HEK293T (cell line): ENCODE measurements around the gene EXOC6.

Experiments used
- CTCF ChIA-PET: fragments of 350-600 bp; formaldehyde crosslinking; extraction: SDS; loops from one replicate; lab custom pipeline; 2021; ENCODE audit warnings: antibody characterized with exemption, inconsistent platforms; lab: Yijun Ruan, JAX
- POLR2A ChIA-PET: fragments of 350-600 bp; formaldehyde crosslinking; extraction: SDS; loops from one replicate; lab custom pipeline; 2020; ENCODE audit warnings: antibody characterized with exemption, inconsistent platforms; lab: Yijun Ruan, JAX
- DNase-seq: peaks from one replicate; pipeline ENCODE4 v3.0.0; 2012; ENCODE audit warnings: mixed read lengths; ENCODE audit errors: extremely low spot score
- ARNT ChIP-seq: fragments of 450-650 bp; IDR thresholded peaks from 2 replicates; pipeline ENCODE4 v1.6.1; 2017; ENCODE audit warnings: mild to moderate bottlenecking
- BHLHE40 ChIP-seq: fragments of 450-650 bp; IDR thresholded peaks from 2 replicates; pipeline ENCODE4 v1.6.1; 2016; ENCODE audit warnings: mild to moderate bottlenecking, moderate library complexity, borderline replicate concordance
- CTBP1 ChIP-seq: fragments of 450-650 bp; IDR thresholded peaks from 2 replicates; pipeline ENCODE4 v1.6.1; 2016; ENCODE audit warnings: borderline replicate concordance
- ELF4 ChIP-seq: fragments of 450-650 bp; IDR thresholded peaks from 2 replicates; pipeline ENCODE4 v1.6.1; 2017; ENCODE audit warnings: antibody characterized with exemption
- FOXA1 ChIP-seq: fragments of 450-650 bp; IDR thresholded peaks from 2 replicates; pipeline ENCODE4 v1.6.1; 2016; ENCODE audit warnings: mild to moderate bottlenecking
- FOXK2 ChIP-seq: fragments of 450-650 bp; IDR thresholded peaks from 2 replicates; pipeline ENCODE4 v1.6.1; 2016; ENCODE audit warnings: mild to moderate bottlenecking
- FOXM1 ChIP-seq: fragments of 450-650 bp; IDR thresholded peaks from 2 replicates; pipeline ENCODE4 v1.6.1; 2017; ENCODE audit warnings: mild to moderate bottlenecking, borderline replicate concordance
- HDGF ChIP-seq: fragments of 450-650 bp; IDR thresholded peaks from 2 replicates; pipeline ENCODE4 v1.6.1; 2017; ENCODE audit warnings: antibody characterized with exemption, borderline replicate concordance
- L3MBTL2 ChIP-seq: fragments of 450-650 bp; conservative IDR thresholded peaks from 2 replicates; pipeline ENCODE4 v1.6.1; 2016; ENCODE audit warnings: mild to moderate bottlenecking
- LEF1 ChIP-seq: fragments of 450-650 bp; IDR thresholded peaks from 2 replicates; pipeline ENCODE4 v1.6.1; 2017; ENCODE audit warnings: mild to moderate bottlenecking, borderline replicate concordance
- NFRKB ChIP-seq: fragments of 450-650 bp; IDR thresholded peaks from 2 replicates; pipeline ENCODE4 v1.6.1; 2016; ENCODE audit warnings: mild to moderate bottlenecking, moderate library complexity
- SP1 ChIP-seq: fragments of 450-650 bp; IDR thresholded peaks from 2 replicates; pipeline ENCODE4 v1.6.1; 2017
- SUZ12 ChIP-seq: fragments of 450-650 bp; IDR thresholded peaks from 2 replicates; pipeline ENCODE4 v1.6.1; 2016; ENCODE audit warnings: mild to moderate bottlenecking
- TARDBP ChIP-seq: fragments of 450-650 bp; IDR thresholded peaks from 2 replicates; pipeline ENCODE4 v1.6.1; 2016
- ZNF384 ChIP-seq: fragments of 450-650 bp; IDR thresholded peaks from 2 replicates; pipeline ENCODE4 v1.6.1; 2016
- TF ChIP-seq, protein P1 (sequence below): fragments of 450-650 bp; IDR thresholded peaks from 2 replicates; pipeline ENCODE4 v1.6.1; 2016

EXOC6 gene

DNA sequence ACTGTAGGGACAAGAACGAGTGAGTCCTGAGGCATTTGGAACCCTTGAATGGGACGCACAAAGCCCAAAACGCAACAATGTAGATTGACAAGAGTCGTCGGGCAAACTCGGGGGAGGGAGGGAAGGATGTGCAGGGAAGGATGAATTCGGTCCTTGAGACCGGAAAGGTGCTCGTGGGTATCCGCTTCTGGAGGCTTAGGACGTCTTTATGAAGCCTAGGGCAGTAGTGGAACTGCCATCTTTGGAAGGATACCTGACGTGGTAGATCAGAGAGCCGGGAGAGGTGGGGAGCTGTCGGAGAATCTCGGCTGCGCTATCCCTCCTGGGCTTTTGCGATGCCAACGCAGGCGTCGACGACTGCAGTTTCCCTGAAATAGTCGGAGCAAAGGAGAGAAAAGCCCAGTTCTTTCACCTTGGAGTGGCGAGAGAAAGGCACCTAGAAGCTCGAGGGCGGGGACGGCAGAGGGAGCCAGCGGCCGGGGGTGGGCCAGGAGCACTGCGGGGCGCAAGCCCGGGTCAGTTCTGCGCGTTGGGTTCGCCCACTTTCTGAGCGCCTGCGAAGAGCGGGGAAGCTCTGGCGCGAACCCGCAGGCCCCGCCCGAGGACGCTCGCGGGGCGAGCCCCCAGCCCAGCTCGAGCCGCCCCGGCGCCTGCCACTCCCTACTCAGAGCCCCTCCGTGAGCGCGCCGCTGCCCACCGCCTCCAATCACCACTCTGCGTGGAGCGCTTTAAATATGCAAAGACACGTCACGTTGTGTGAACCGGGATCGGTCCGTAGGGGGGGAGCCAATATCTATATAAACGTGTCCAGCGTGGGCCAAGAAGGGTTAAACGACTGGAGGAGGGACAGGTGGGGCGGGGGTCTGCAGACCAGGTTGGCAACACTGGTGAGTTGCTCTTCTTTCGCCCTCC is 211.9 kb downstream of the EXOC6 start, which contains the start of gene CYP26C1:
TSS of gene CYP26C1 (plus strand) at position 824 of the 912 bp plus-strand sequence. CDS start 466 bp downstream, outside the sequence.
- TF ChIP-seq BHLHE40 = no peak
- TF ChIP-seq L3MBTL2 = no peak
- TF ChIP-seq SUZ12 = no peak
- TF ChIP-seq, protein P1, sequence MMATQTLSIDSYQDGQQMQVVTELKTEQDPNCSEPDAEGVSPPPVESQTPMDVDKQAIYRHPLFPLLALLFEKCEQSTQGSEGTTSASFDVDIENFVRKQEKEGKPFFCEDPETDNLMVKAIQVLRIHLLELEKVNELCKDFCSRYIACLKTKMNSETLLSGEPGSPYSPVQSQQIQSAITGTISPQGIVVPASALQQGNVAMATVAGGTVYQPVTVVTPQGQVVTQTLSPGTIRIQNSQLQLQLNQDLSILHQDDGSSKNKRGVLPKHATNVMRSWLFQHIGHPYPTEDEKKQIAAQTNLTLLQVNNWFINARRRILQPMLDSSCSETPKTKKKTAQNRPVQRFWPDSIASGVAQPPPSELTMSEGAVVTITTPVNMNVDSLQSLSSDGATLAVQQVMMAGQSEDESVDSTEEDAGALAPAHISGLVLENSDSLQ = no peak
- no peak for TF ChIP-seq CTBP1
- POLR2A ChIA-PET = no interaction called here
- CTCF ChIA-PET = no interaction called here
- no peak for DNase-seq

DNA sequence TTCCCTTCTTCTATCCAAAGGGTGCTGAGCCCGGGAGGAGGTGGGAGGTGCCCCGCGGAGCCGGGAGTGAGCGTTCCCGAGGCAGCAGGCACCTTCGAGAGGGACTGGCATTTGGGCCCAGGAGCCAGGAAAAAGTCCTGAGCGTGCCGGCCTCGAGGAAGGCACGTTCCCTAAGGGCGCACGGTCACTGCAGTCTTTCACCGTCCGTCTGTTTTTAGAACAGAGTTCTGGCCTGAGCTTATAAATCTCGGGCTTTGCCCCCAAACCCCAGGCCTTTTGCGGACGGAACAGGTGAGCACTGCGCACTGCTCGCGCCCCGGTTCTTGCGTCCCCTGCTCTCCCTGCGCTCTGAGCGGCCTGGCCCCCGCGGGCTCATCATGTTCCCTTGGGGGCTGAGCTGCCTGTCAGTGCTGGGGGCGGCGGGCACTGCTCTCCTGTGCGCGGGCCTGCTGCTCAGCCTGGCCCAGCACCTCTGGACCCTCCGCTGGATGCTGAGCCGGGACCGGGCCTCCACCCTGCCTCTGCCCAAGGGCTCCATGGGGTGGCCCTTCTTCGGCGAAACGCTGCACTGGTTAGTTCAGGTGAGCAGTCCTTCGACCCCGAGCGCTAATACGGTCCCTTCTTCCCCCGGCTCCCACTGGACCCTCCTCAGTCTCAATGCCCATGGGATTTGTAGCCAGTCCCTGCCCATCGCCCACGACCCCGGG is 212.7 kb downstream of the EXOC6 start:
- no peak for DNase-seq
- ChIA-PET POLR2A (no interaction called here), CTCF (no interaction called here)
- TF ChIP-seq FOXM1 = no peak
- no peak for TF ChIP-seq HDGF
- TF ChIP-seq ZNF384 = no peak
- no peak for TF ChIP-seq L3MBTL2
- TF ChIP-seq FOXK2 = no peak
- TF ChIP-seq LEF1 = no peak
- no peak for TF ChIP-seq ARNT
- no peak for TF ChIP-seq NFRKB
- no peak for TF ChIP-seq SUZ12
- TF ChIP-seq FOXA1 = no peak
- TF ChIP-seq, protein P1 = no peak
- TF ChIP-seq CTBP1 = no peak
- no peak for TF ChIP-seq BHLHE40
- no peak for TF ChIP-seq TARDBP

DNA sequence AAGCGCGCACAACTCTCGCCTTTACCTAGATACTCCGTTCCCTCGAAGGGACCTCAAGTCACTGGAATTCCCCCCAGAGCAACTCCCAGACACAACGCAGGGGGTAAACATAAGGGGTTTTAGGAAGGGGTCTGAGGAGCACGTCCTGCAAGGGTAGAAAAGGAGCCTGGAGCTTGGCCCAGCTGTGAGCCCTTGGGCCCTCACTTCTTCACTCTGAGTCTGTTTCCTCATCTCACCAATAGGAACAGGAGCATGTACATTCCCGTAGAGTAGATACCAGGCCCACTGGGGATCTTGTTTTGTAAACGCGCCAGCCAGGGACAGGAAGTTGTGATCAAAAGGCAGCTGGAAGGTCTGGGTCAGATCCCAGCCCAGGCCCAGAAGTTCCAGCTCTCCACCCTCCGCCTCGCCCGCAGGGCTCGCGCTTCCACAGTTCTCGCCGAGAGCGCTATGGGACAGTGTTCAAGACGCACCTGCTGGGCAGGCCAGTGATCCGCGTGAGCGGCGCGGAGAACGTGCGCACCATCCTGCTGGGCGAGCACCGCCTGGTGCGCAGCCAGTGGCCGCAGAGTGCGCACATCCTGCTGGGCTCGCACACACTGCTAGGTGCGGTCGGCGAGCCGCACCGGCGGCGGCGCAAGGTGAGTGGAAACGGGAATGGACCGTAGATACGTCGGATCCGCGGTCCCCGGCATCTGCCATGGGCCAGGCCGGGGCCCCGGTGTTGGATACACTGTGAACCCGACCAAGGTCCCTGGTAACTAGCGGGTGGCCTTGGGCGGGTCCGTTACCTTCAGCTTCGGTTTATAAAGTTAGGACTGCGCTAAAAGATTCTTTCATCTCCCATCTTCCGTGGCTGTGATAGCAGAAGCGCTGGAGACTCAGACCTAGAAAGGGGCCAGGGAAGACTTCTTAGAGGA is 213.5 kb downstream of the EXOC6 start:
- CTCF ChIA-PET = no interaction called here
- TF ChIP-seq, protein P1 = no peak
- TF ChIP-seq ELF4 (no peak), ARNT (no peak), NFRKB (no peak), FOXK2 (no peak), LEF1 (no peak)
- DNase-seq = no peak
- POLR2A ChIA-PET = no interaction called here

DNA sequence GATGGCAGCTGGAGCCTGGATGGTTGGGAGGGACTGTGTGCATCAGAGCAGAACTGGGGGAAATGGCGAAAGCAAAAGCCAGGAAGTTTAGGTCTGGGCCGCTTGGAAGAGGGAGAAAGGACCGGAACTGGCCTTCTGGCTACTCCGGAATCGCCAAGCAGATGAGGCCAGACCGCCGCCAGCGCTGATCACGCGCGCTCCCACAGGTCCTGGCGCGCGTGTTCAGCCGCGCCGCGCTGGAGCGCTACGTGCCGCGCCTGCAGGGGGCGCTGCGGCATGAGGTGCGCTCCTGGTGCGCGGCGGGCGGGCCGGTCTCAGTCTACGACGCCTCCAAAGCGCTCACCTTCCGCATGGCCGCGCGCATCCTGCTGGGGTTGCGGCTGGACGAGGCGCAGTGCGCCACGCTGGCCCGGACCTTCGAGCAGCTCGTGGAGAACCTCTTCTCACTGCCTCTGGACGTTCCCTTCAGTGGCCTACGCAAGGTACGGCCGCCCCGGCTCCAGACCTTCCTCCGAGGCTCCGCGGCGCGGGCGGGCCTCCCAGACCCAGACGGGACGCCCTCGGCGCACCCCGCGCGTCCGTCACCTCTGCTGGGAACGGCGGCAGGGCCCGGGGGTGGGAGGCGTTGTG is 214.3 kb downstream of the EXOC6 start:
- CTCF ChIA-PET = no interaction called here
- DNase-seq = no peak

More for the DNA sequence above, 214.3 kb downstream of the EXOC6 start:
- no peak for TF ChIP-seq FOXM1
- no peak for TF ChIP-seq FOXA1
- TF ChIP-seq, protein P1 = no peak
- TF ChIP-seq NFRKB = no peak
- TF ChIP-seq SUZ12 = no peak
- TF ChIP-seq CTBP1 = no peak
- no peak for TF ChIP-seq SP1
- no peak for TF ChIP-seq ARNT
- TF ChIP-seq HDGF = no peak
- TF ChIP-seq L3MBTL2 = no peak
- TF ChIP-seq ZNF384 = no peak
- TF ChIP-seq BHLHE40 = no peak
- POLR2A ChIA-PET = no interaction called here
